GM12873 (cell line): ENCODE results near the gene BCAS3.

ENCODE experiments used
- TF ChIP-seq, protein P1 (sequence below): IDR thresholded peaks from 2 replicates; pipeline ENCODE4 v1.5.1; 2012; ENCODE audit warnings: low read depth, mild to moderate bottlenecking, moderate library complexity, low read length, control low read depth; ENCODE audit not compliant: insufficient read depth; ENCODE audit errors: missing control alignments

Gene BCAS3

GRCh38 chr17:61023996-61024395, 346.3 kb downstream of the BCAS3 start:
- TF ChIP-seq, protein P1, sequence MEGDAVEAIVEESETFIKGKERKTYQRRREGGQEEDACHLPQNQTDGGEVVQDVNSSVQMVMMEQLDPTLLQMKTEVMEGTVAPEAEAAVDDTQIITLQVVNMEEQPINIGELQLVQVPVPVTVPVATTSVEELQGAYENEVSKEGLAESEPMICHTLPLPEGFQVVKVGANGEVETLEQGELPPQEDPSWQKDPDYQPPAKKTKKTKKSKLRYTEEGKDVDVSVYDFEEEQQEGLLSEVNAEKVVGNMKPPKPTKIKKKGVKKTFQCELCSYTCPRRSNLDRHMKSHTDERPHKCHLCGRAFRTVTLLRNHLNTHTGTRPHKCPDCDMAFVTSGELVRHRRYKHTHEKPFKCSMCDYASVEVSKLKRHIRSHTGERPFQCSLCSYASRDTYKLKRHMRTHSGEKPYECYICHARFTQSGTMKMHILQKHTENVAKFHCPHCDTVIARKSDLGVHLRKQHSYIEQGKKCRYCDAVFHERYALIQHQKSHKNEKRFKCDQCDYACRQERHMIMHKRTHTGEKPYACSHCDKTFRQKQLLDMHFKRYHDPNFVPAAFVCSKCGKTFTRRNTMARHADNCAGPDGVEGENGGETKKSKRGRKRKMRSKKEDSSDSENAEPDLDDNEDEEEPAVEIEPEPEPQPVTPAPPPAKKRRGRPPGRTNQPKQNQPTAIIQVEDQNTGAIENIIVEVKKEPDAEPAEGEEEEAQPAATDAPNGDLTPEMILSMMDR, result no peak

- TF ChIP-seq, protein P1, result no peak
These were observed 349.2 kb downstream of the BCAS3 start for GRCh38 chr17:61026818-61027217.

DNA sequence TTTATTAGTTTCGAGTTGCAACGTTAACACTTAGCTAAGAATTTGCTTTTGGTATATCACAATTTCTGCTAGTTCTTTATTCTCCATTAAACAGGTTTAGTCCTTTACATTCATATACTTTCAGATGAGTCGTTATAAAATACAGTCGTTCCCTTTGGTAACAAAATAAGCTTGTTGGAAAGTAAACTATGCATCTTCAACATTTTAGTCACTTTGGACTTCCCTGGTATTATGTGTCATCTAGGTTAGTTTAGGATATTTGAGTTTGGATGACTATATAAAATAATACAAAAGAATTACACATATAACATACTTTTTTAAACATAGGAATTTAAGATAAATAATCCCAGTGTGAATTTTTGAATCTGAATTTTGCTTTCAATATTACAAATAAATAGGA, 351.5 kb downstream of the BCAS3 start:
- TF ChIP-seq, protein P1, result no peak

- TF ChIP-seq, protein P1, result no peak
These were observed 363.0 kb downstream of the BCAS3 start for GRCh38 chr17:61040666-61041065.

DNA sequence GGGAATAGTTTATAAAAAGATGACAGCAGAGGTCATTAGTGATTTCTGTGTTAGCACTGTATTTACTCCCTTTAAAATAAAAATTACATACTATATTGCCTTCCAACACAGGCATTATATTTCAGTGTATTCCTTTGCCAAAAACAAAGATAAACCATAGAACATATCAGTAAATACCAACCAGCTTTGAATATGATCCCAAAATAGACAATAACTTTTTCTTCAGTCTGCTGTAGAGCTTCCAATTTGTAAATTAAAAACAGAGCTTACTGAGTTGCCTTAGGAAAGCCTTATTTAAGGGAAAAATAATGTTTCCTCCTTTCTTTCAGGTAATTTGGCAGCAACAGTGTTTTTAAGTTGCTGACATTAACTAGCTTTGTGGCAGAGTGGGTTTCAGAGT, 369.9 kb downstream of the BCAS3 start:
- TF ChIP-seq, protein P1, result no peak

- TF ChIP-seq, protein P1, result no peak
These were observed 370.9 kb downstream of the BCAS3 start for GRCh38 chr17:61048376-61049106.

DNA sequence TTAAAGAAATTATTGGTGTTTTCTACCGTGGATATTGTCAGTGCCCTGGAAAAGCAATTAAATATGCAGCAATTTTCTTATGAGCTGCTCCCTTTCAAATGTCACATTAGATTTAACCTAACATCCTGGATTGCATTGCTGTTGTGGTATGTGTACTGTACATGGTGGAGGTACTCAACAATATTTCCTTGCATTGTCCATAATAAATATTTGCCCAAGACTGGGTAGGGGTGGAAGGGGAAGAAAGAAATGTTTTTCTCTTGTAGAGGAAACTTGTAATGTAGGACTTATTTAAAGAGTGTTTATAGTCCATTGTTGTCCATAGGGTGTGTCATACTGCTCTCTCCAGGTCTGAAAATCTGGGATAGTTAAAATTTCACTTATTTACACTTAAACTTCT, 375.8 kb downstream of the BCAS3 start:
- TF ChIP-seq, protein P1, result no peak
